Mesenteric fat pad (tissue), 1 donor: ENCODE results near the gene PFKL. TPM values are rescaled to one million over a fixed set of nuclear protein-coding genes. Genes with fewer than 3 reads are reported as not detected.

Source experiments
- DNase-seq: peaks from one replicate; pipeline ENCODE4 v3.0.0-alpha.2; 2020; ENCODE audit warnings: low spot score
- total RNA-seq: library from RNA; stranded (reverse); fragmentation: NEBNext Ultra II Directional; extraction: Animal tissue kit (Norgen Biotek cat#: 25700); gene quantifications from one replicate; pipeline ENCODE4 v1.2.1, GENCODE V29; 2021
- donor health status: DM: yes; HTN: yes; CAD: no.

PFKL gene
- total RNA-seq, 1 donor from 2014 or later, result 113 TPM

DNA sequence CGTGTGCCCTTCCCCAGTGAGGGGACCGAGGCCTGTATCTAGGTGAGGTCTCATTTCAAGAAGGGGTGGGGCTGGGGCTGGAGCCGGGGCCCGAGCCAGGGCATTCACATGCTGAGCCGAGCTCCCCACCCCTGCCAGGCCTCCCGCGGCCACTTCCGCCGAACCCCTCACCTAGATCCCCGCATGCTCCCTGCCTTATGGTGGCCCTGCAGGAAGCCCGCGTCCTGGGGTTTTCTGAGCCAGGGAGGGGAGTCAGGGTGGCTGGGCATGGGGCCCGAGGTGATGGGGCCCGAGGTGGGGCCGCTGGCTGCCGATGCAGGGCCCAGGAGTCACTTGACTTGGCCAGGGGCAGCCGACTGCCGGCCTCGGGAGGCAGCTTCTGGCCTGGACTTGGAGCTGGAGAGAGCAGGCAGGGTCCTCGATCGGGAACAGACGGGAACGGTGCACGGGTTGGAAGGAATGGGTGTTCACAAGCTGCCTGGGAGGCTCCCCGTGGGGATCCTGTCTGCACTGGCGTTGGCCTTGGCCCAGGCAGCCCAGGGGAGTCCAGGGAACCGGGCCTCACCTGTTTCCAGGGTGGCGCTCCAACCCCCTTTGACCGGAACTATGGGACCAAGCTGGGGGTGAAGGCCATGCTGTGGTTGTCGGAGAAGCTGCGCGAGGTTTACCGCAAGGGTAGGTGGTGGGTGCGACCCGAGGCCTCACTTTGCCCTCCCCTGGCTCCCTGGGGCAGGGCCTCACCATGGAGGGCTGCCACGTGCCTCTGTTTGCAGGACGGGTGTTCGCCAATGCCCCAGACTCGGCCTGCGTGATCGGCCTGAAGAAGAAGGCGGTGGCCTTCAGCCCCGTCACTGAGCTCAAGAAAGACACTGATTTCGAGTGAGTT, 25.8 kb downstream of the PFKL start:
- DNase-seq, result no peak

DNA sequence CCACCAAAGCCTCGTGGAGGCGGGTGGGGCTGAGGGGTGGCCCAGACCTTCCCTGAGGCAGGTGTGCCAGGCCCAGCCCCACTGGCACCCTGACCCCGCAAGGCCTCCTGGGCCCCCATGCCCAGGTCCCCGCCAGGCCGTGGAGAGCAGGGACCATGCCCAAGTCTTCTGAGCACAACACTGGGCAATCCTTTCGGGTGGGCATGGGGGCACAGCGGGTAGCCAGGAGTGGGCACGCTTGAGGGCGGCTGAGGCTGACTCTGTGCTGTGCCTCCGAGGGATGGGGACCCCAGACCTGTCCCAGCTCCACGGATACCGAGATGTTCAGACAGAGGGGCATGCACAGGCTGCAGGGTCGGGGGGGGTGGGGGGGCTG, 26.4 kb downstream of the PFKL start:
- DNase-seq, result no peak

DNA sequence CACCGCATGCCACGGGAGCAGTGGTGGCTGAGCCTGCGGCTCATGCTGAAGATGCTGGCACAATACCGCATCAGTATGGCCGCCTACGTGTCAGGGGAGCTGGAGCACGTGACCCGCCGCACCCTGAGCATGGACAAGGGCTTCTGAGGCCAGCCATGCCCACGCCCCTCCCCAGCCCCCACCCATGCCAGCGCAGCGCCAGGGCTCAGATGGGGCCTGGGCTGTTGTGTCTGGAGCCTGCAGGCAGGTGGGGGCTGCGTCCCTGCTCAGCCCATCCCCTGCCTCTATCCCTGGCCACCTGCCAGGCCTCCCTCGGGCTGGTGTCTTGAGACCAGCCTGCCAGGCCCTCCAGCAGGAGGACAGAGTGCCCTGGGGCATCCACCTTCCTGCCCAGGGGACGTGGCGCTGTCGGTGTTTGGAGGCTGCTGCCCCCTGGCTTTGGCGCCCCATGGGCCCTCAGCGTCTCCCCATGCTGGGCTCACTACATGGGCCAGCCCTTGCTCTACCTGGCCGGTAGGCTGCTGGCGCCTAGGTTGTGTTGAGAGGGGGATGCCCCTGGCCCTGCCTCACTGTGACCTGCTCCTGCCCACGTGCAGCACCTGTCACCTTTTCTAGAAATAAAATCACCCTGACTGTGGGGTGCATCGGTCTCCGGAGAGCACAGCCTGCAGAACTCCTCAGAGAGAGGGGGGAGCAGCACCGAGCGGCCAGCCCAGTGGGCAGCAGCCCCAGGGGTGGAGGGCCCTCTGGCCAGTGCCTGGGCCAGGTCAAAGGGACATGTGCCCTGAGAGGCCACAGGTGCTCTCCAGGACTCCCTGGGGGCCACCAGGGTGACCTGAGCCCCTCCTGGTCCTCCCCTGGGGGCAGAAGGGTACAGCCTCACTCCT, 27.1 kb downstream of the PFKL start:
- DNase-seq, result no peak

DNA sequence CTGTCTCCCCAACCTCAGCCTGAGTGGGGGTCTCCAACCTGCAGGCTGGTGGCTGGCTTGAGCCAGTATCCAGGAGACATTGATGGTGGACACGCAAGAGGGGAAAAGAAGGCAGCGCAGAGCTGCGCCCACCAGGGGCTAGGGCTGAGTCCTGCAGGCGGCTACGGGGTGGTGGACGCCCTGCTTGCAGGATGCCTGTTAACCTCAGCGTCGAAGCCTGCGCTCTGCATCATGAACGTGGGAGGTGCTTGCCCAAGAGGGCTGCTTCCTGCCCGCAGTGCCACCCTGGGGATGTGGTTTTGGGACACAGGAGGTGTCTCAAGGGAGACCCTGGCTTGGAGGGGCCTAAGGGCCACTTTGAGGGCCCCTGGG, 27.7 kb downstream of the PFKL start:
- DNase-seq, result no peak

DNA sequence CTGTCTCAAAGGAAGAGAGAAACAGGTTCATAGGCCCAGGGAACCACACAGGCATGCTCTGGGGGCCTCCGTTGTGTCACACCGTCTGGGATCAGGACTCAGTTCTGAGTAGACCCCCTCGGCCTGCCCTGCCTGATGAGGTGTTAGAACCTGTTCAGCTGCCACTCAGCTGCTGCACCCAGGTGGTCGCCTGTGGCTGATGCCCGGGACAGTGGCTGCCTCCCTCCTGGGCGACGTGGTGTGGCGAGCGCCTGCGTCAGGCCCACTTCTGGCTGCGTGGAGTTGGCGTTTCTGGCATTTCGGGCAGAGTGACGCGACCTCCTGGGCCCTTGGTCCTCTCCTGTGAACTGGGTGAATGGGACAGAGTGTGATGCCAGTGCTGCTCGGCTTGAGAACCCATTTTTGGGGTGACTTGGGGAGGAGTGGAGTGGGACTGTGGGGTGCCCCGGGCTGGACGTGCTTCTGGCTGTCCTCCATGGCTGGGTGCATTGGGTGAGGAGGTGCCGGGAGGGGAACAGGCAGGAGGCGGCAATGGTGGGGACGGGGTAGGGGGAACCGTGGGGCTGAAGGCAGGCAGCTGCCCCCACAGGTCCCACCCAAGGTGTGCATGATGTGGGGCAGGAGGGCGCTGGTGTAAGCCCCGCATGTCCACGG, 28.5 kb downstream of the PFKL start:
- DNase-seq, result no peak

DNA sequence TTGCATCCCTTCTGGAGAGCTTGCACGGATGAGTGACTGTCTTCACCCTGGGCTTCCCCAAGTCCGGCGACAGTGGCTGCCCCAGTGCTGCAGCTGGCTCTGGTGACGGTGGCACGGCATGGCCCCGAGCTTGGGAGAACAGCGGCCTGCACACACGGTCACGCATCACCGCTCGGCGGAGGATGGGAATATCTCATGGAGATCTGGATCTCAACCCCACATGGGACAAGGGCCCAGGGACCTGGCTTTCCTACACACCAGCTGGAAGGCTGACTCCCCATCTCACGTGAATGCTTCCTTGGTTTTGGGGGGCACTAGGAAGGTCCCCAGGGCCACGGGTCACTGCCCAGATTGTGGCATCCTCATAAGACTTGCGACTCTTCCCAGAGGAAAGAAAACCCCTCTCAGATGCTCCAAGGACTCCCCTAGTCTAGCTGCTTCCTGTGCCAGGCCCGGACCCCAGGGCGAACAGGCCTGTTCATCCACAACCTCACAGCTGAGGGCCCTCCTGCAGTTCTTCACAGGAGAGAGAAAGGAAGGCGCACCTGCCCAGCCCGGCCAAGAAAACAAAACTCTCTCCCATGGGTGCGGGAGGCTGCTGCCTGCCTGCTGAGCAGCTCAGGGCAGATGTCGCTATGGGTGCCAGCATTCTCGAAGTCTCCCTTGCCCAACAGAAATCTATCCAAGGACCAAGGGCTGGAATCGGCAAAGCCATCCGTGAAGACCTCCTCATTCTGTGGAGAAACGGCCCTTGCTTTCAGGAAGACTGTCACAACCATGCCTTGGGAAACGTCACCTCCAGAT, 29.4 kb downstream of the PFKL start:
- no peak for DNase-seq

DNA sequence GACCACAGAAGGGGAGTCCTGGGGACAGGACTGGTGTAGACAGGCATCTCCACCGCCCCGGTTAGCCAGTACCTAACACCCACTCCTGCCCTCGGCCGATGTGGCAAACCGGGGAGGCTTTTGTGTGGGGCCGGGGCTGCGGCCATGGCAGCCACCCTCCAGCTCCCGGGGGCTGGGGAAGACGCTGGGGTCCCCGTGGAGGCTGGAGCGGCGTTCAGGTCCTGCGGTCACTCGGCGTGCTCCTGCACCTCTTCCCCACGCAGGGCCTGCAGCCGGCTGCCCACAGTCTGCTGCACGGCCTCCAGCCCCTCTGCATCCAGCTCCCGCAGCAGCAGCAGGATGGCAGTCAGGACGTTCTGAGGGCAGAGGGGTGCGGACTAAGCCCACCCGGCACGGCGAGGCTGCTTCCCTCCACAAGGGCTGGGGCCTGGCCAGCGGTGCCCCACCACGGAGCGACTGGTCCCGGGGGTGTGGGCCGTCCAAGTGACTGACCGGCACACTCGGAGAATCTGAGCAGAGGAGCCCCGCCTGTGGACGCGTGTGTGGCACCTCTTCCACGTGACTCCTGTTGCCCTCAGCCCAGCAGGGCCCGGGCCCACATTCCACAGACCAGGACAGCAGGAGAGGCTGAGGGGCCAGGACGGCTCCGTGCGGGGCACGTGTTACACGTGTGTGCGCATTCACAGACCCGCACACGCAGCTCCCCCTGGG, 30.3 kb downstream of the PFKL start:
- DNase-seq, result no peak

DNA sequence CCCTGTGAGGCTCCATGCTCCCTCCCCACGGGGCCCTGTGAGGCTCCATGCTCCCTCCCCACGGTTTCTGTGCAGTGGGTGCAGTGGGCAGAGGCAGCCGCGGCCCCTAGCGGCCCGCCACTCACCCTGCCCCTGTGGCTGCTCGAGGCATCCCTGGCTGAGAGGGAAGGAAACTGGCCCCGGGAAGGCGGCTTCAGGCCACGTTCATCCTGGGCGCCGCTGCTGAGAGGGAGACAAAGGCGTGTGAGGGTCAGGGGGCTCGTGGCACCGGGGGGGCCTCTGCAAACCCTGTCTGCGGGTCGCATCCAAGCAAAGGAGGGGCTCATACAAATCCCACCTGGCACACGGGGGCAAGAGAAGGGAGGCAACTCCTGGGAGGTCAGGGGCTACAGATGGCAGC, 30.8 kb downstream of the PFKL start:
- DNase-seq, result no peak

DNA sequence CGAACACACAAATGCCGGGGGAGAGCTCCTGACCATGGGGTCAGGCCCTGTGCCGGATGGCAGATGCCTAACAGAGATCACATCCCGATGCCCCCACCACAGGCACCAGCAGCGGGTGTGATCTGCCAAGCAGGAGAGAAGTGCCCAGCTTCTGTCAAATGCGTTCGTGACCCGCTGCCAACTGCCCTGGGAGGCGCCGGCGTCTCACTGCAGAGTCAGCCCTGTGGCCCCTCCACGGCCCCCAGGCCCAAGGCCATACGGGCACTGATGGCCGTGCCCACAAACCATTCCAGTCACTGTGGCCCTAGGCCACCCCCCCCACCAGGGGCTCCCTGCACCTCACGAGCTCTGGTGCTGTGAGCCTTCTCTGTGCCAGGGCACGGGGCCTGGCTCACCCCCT, 31.4 kb downstream of the PFKL start:
- DNase-seq, result no peak

DNA sequence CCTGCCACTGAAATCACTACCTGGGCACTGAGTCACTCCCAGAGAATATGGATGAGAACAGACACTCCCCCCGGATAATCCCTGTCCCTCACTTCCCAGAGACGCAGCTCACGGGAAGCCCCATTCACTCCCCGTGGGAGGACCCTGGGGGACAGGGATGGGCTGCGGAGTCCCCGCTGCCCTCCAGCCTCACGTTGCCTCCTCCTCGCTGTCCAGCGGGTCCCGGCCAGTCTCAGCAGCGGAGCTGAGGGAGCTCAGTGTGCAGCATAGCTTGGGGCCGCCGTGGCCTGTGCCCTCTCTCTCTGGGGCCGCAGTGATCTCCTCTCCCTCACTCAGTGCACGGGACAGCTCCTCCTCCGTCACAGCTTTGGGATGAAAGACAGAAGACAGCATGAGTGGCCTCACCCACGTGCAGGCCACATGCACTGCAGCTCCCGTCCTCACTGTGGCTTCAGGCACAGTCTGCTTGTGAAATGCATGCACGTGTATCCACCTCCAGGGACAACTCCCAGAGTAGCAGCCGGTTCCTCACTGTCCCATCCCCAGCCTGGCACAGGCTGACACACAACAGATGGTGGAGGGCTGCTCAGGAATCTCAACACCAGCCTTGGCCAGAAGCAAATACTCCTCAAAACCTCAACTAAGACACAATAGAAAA, 31.9 kb downstream of the PFKL start:
- no peak for DNase-seq

DNA sequence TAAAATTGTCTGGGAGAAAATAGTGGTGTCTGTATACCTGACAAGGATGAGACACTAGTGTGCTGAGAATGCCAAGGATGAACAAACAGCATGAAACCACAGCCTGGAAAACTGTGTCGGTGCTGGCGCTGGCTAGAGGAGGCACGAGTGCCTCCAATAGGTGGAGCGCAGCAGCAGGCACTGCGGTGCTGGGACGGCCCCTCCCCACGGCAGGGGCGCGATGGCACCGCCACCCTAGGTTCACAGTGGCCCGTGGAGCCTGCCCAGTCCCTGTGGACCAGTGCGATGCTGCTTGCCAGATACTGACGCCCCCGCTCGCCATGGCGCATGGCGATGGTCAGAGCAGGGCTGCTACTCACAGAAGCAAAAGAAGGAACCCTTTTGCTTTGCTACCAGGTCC, 32.5 kb downstream of the PFKL start:
- no peak for DNase-seq

DNA sequence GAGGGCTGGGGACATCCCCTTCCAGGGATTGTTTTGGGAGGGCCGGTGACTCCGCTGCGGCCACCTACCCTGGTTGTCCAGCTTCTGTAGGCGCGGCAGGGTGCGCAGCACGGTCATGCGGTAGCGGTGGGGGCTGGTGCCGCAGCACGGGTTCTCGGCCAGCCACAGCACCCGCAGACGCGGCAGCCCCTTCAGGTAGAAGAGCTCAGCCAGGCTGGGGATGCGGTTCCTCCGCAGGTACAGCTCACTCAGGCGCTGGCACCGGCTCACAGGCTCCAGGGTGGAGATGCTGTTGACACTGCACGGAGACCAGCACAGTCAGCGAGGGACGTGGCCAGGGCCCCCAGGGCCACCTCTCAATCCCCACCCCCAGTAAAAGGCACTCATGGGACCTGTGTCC, 33.1 kb downstream of the PFKL start:
- DNase-seq, result no peak

DNA sequence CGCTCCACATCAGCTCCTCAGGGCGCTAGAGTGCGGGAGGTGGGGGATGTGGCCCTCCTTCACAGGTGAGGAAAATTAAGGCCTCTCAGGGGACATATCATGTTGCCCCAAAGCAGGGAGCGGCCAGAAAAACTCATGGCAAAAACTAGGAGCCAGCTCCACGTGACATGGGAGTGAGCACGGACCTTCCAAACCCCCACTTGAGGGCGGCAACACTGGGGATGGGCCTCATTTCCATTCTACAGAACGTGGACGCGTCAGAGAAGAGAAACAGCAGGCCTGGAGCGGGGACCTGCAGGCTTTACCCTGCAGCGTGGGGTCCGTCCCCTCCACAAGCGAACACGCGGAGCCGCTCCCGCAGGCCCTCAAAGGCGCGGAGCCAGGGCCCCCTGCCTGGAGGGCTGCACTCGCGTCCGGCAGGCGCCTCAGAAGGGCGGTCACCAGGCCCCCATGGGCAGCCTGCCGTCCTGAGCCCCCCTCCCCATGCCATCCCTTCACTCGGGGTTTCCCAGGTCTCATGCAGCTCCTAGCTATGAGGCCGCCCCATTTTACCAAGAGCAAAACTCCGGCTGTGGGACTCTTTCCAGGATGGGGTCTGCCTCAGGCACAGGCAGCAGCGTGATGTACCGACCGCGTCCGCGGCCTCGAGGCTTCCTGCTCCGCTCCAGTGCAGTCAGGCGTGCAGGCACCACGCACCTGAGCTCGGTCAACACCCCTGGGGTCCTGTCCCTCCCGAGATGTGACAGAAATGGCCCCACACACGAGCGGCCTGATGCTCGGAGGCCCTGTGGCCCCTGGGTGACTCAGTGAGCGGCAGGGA, 33.9 kb downstream of the PFKL start:
- DNase-seq, result no peak

DNA sequence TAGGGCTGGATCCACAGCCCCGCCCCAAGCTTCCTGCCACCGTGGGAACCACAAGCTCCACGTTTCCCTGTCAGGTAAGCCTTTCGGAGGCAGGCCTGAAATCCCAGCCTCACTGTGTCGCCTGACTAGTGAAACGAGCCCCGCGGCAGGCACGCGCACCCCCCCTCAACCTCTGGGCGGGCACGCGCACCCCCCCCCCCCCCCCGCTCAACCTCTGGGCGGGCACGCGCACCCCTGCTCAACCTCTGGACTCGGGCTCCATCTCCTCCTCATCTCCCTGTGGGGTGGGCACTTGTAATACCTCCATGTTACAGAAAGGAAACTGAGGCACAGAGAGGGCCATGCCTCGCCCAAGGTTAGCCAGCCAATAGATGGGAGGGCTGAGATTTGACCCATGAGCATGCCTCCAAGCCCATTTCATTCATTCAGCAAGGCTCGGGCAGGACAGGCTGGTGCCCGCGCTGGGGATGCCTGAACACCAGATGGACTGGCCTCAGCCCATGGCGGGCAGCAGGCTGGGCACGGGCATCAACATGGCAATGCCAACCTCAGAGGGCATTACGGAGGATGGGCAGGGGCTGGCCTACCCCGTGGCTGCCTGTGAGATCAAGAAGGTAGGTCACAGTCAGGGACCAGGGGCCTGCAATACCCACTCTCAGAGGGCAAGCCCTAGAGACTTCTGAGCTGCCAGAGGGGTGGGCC, 34.6 kb downstream of the PFKL start:
- DNase-seq, result no peak

DNA sequence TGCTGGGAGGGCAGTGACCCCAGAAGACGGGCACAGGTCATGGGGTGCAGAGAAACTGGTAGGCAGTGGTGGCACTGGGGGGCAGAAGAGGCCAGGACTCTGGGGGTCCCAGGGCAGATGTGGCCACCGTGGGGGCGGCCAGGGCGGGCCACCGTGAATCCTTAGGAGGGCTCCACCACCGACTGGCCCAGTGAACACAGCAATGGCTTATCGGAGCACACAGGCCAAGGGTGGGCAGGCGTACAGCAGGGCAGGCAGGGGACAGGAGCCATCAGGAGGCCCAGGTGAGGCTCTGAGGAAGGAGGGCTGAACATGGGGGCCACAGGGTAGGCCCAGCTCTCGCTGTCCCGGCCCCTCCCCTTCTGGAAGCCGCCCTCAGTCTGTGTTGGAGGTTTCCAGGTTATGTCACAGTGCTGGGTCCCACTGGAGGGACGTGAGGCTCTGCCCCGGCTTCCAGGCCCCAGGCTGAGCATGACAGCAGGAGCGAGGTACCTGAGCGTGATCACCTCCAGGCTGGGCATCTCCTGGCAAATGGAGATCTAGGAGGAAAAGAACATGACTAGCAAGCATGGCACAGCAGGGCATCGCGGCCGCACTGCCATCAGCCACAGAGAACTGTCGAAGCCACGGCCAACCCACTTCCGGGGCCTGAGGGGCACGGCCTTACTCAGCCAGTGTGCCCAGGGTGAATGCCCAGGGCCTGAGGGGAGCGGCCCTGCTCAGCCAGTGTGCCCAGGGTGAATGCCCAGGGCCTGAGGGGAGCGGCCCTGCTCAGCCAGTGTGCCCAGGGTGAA, 35.6 kb downstream of the PFKL start:
- no peak for DNase-seq

DNA sequence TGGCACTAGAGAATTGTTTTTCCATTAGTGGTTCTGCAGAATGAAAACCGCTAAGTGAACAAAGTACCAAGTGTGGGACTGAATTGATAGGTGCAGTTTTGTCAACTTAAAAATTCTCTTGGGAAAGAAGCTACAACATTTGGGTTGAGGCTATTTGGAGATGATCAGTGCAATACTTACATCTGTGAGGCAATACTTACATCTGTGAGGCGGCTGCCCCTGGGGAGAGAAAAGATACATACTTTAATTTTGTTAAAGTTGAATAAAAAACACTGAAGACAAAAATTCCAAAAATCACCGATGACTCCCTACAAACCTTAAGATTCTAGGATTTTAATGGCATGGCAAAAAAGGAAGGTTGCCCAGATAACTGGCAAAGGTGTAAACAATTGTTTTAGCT, 37.6 kb downstream of the PFKL start:
- no peak for DNase-seq
